NCI-H345 treated with DMSO at 0.1 percent for 48 hours (cell line): Measurements from ENCODE around the gene ING3.

Experiments used
- DNase-seq: peaks from one replicate; lab custom pipeline; 2025; ENCODE audit not compliant: unreplicated experiment; lab: John Stamatoyannopoulos, UW

Gene ING3

GRCh38 chr7:121026159-121026558, 75.6 kb downstream of the ING3 start:
- DNase-seq, result no peak

DNA sequence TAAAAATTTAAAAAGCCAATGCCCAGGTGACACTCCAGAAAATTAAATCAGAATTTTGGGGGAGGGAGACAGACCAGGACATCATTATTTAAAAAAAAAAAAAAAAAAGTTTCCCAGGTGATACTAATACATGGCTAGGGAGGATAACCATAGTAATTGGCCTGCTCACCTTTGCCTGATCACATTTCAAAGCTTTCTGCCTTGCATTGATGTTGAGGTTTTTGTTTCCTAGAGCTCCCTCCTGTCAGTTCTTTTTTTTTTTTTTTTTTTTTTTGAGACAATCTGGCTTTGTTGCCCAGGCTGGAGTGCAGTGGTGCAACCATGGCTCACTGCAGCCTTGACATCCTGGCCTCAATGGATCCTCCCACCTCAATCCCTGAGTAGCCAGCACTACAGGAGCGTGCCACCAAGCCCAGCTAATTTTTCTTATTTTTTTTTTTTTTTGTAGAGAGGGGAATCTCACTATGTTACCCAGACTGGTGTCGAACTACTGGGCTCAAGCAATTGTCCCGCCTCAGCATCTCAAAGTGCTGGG, 76.1 kb downstream of the ING3 start:
- no peak for DNase-seq
